ENCODE measurements around the gene ATP5F1D. TPM values are rescaled to one million over a fixed set of nuclear protein-coding genes. Genes with fewer than 3 reads are reported as not detected.

The ATP5F1D gene
- total and polyA plus RNA-seq, 2 donors (not counting 3 experiments of a cell fraction or from before 2014, with no cell fraction given), result 167 to 192 TPM

- Histone ChIP-seq H3K9me3 (replicated peaks; ENCODE audit: control insufficient read depth, insufficient read depth, low read length) (no peaks in the 10 kb centered on the region), H3K27ac (ENCODE audit: insufficient read depth, low read depth, low read length) (no peak overlapping the region), H3K27me3 (ENCODE audit: control insufficient read depth in 2 of 2, insufficient read depth in 2 of 2, low read length in 2 of 2) (no peaks in the 10 kb centered on the region), H3K4me2 (ENCODE audit: insufficient read depth, low read length) (no peak overlapping the region), H3K9me1 (replicated peaks; ENCODE audit: control insufficient read depth, extremely low read depth, insufficient read depth, low read length) (no peaks in the 10 kb centered on the region), H3K79me2 (ENCODE audit: control insufficient read depth, insufficient read depth, low read length) (no peaks in the 10 kb centered on the region), H3K4me3 (replicated peaks in 1 of 3; ENCODE audit: insufficient read depth in 1 of 3, low read depth in 1 of 3, low read length in 3 of 3) (no peak overlapping the region), H3K36me3 (ENCODE audit: control insufficient read depth in 2 of 2, extremely low read depth in 1 of 2, insufficient read depth in 2 of 2, low read length in 2 of 2) (peaks cover 0 to 18% of the 10 kb centered on the region in 2 experiments), H3K9ac (replicated peaks; ENCODE audit: extremely low read depth, insufficient read depth, low read length) (no peak overlapping the region), H3K4me1 (ENCODE audit: control insufficient read depth, extremely low read depth, insufficient read depth, low read length) (peaks cover 10% of the 10 kb centered on the region), H2AFZ (ENCODE audit: low read depth, low read length) (no peak overlapping the region), H4K20me1 (replicated peaks; ENCODE audit: control insufficient read depth, extremely low read depth, insufficient read depth, low read length) (no peaks in the 10 kb centered on the region)
- DNase-seq (ENCODE audit: low read depth, low spot score) (no peak), FAIRE-seq (no peak)
- TF ChIP-seq EZH2 (IDR thresholded peaks at IDR 0.05; ENCODE audit: borderline replicate concordance, low read depth, low read length, severe bottlenecking) (no peak), POLR2AphosphoS5 (IDR thresholded peaks at IDR 0.05; ENCODE audit: insufficient read depth, low read depth, low read length) (no peak), FOS (IDR thresholded peaks at IDR 0.05; ENCODE audit: borderline replicate concordance, insufficient read depth, low read length) (no peak), MAX (IDR thresholded peaks at IDR 0.05; ENCODE audit: insufficient read depth, insufficient read length) (no peak), POLR2A (IDR thresholded peaks at IDR 0.05; ENCODE audit: low read depth, low read length) (no peak), MYC (IDR thresholded peaks at IDR 0.05; ENCODE audit: low read depth, low read length) (no peak), JUN (IDR thresholded peaks at IDR 0.05; ENCODE audit: borderline replicate concordance, insufficient read depth, insufficient read length, low read depth) (no peak), GATA2 (IDR thresholded peaks at IDR 0.05; ENCODE audit: insufficient read depth, insufficient read length, low read depth, low read length) (no peak), CTCF (IDR thresholded peaks at IDR 0.05; ENCODE audit: extremely low read depth in 1 of 2, insufficient read depth in 1 of 2, low read depth in 1 of 2, low read length in 2 of 2) (no peak)
- intact Hi-C loops (cut with micrococcal nuclease), result no loop called here
- POLR2A ChIA-PET, result no interaction called here
- CTCF ChIA-PET, result interaction anchor here (1.2 to 1.6 kb wide), 3 partner anchors 9 to 119 kb away, joined by 4 to 7 read pairs (median 5); no protein-coding TSS in a partner anchor
- dilution Hi-C loops (cut with MboI; ENCODE audit: extremely low pct_ligation_motif_present, low sequenced_read_pairs), result no loop called here
- BruUV-seq (replicated peaks), result no TSS peak
These were observed 9.6 kb upstream of the ATP5F1D start for GRCh38 chr19:1231729-1232637.

All from endothelial cell of umbilical vein (primary cell).